Naive thymus-derived CD8-positive, alpha-beta T cell (primary cell): Measurements from ENCODE around the gene MRPS12. TPM values are rescaled to one million over a fixed set of nuclear protein-coding genes. Genes with fewer than 3 reads are reported as not detected.
A peak's percentile ranks its signal among the peaks of the same experiment; 100 is the strongest.
"Not testable (repeated sequence)": the region's sequence is repeated elsewhere in the genome, so short reads cannot be mapped to it uniquely, and the experiment has no call there.

Source experiments
- ATAC-seq, 2 donors: fragments of 150-1000 bp; cut with Tn5 transposase in 1 of 2; sonication (Bioruptor Pico), chemical (Tn5 transposase) in 1 of 2; 1 replicate in 1 of 2; 2 replicates in 1 of 2; pipeline ENCODE4 v1.10.0; 2021; ENCODE audit warnings: mild to moderate bottlenecking in 2 of 2, moderate library complexity in 2 of 2
- POLR2A ChIA-PET: fragments of 350-600 bp; sonication (Branson Sonifier 250); formaldehyde crosslinking; loops from one replicate; lab custom pipeline; 2021; ENCODE audit warnings: antibody characterized with exemption; lab: Charles Lee
- DNase-seq, 10 donors: peaks; one replicate each; pipeline versions ENCODE4 v3.0.0 to v3.0.0-alpha.2; 2020 to 2022
- H3K27ac Mint-ChIP-seq, 10 donors: one replicate each; pipeline ENCODE4 v1.8.0; 2020 to 2022; ENCODE audit warnings: mild to moderate bottlenecking in 10 of 10, mixed read lengths in 10 of 10, moderate library complexity in 4 of 10, inconsistent platforms in 1 of 10
- H3K27me3 Mint-ChIP-seq, 5 donors: one replicate each; pipeline ENCODE4 v1.8.0; 2021 to 2022; ENCODE audit warnings: mixed read lengths in 5 of 5
- H3K36me3 Mint-ChIP-seq, 3 donors: one replicate each; pipeline ENCODE4 v1.8.0; 2020 to 2022; ENCODE audit warnings: mixed read lengths in 3 of 3, mild to moderate bottlenecking in 2 of 3, inconsistent platforms in 1 of 3
- H3K4me1 Mint-ChIP-seq, 4 donors: one replicate each; pipeline ENCODE4 v1.8.0; 2021 to 2022; ENCODE audit warnings: mixed read lengths in 4 of 4
- H3K4me3 Mint-ChIP-seq, 10 donors: one replicate each; pipeline ENCODE4 v1.8.0; 2020 to 2022; ENCODE audit warnings: mild to moderate bottlenecking in 10 of 10, mixed read lengths in 10 of 10, moderate library complexity in 6 of 10, inconsistent platforms in 1 of 10
- H3K9me3 Mint-ChIP-seq, 9 donors: one replicate each; pipeline ENCODE4 v1.8.0; 2020 to 2022; ENCODE audit warnings: mixed read lengths in 9 of 9, mild to moderate bottlenecking in 3 of 9, inconsistent platforms in 1 of 9, moderate library complexity in 1 of 9
- polyA plus RNA-seq, 3 donors: library from polyadenylated mRNA; unstranded; fragments of 300-500 nt; fragmentation: Illumina TruSeq; gene quantifications; one replicate each; pipeline ENCODE4 v1.2.3, GENCODE V29; 2021
- total RNA-seq, 8 experiments: library from RNA in 2 of 8; stranded (reverse) in 2 of 8; gene quantifications; one replicate each; pipeline ENCODE4 v1.2.3 and lab custom pipeline; 2021 to 2026

Gene MRPS12
- total and polyA plus RNA-seq, 5 experiments from 2014 or later, result 25.6 to 87.7 (median 71.7) TPM

- H3K4me1 Mint-ChIP-seq, result peaks cover 2 to 27% (median 10%) of the 10 kb centered on the region in 4 donors
- H3K4me3 Mint-ChIP-seq, result peak overlapping the region in 1 of 10 donors; percentile 62
- no peaks in the 10 kb centered on the region for H3K27me3 Mint-ChIP-seq
- peak overlapping the region in 5 of 10 donors; percentile 43 to 94 (median 51) for H3K27ac Mint-ChIP-seq
- POLR2A ChIA-PET, result interaction anchor here (0.6 to 1.1 kb wide), 2 partner anchors 10 to 184 kb away, joined by 3 to 5 read pairs; no protein-coding TSS in a partner anchor
- DNase-seq (peak in 2 of 10 donors; percentile 6 to 52), ATAC-seq (no peak)
- H3K9me3 Mint-ChIP-seq, result no peaks in the 10 kb centered on the region
- peaks cover 5 to 52% (median 19%) of the 10 kb centered on the region in 3 donors for H3K36me3 Mint-ChIP-seq
Measured at GRCh38 chr19:38924388-38924787, 6.4 kb upstream of the MRPS12 start.

- ATAC-seq, result no peak
- Mint-ChIP-seq H3K27ac (peak overlapping the region in 7 of 10 donors; percentile 6 to 99 (median 51)), H3K9me3 (no peaks in the 10 kb centered on the region), H3K27me3 (no peaks in the 10 kb centered on the region), H3K36me3 (peaks cover 0 to 50% (median 16%) of the 10 kb centered on the region in 3 donors), H3K4me3 (peak overlapping the region in 6 of 10 donors; percentile 7 to 60 (median 27)), H3K4me1 (peaks cover 12 to 54% (median 40%) of the 10 kb centered on the region in 4 donors)
- POLR2A ChIA-PET, result no interaction called here
- peak in 1 of 10 donors; percentile 26 for DNase-seq
Measured at GRCh38 chr19:38928391-38929001, 2.2 kb upstream of the MRPS12 start.

GRCh38 chr19:38929929-38930775 lies 592 bp upstream of the MRPS12 start, which contains the start of gene SARS2:
TSS of gene SARS2 (minus strand) at chr19:38930763. CDS start at chr19:38930736, 27 bp downstream.
- DNase-seq (peak; percentile 88 to 100 (median 92)), ATAC-seq (peak; percentile 62 to 64)
- Mint-ChIP-seq H3K27me3 (no peaks in the 10 kb centered on the region), H3K4me1 (peaks cover 14 to 48% (median 42%) of the 10 kb centered on the region in 4 donors), H3K9me3 (peaks cover 0 to 7% (median 0%) of the 10 kb centered on the region in 9 donors), H3K27ac (peak within 1 kb of the TSS; percentile 95 to 100 (median 100)), H3K4me3 (peak within 1 kb of the TSS; percentile 96 to 99 (median 98)), H3K36me3 (peaks cover 0 to 47% (median 20%) of the 10 kb centered on the region in 3 donors)
- POLR2A ChIA-PET, result interaction anchor here (0.7 to 2.3 kb wide), 14 partner anchors 11 to 527 kb away, joined by 3 to 23 read pairs (median 6); partner anchors contain the start of genes EIF3K, FAM98C, HNRNPL and MAP4K1

GRCh38 chr19:38931521-38931793 lies 713 bp downstream of the MRPS12 start:
- Mint-ChIP-seq H3K4me3 (peak overlapping the region; percentile 96 to 99 (median 98)), H3K27ac (peak overlapping the region; percentile 95 to 100 (median 100)), H3K9me3 (peaks cover 0 to 15% (median 4%) of the 10 kb centered on the region in 9 donors), H3K4me1 (peaks cover 14 to 48% (median 40%) of the 10 kb centered on the region in 4 donors), H3K36me3 (peaks cover 0 to 36% (median 24%) of the 10 kb centered on the region in 3 donors), H3K27me3 (no peaks in the 10 kb centered on the region)
- POLR2A ChIA-PET, result interaction anchor here (1.1 to 2.3 kb wide), 4 partner anchors 31 to 528 kb away, joined by 3 to 12 read pairs (median 8); partner anchors contain the start of genes FAM98C, NFKBIB and SIRT2
- DNase-seq, result no peak
- no peak for ATAC-seq

- Mint-ChIP-seq H3K4me3 (peak overlapping the region; percentile 22 to 98 (median 49)), H3K27ac (peak overlapping the region in 6 of 10 donors; percentile 37 to 99 (median 64)), H3K9me3 (peaks cover 0 to 15% (median 4%) of the 10 kb centered on the region in 9 donors), H3K36me3 (peaks cover 0 to 35% (median 24%) of the 10 kb centered on the region in 3 donors), H3K27me3 (no peaks in the 10 kb centered on the region), H3K4me1 (peaks cover 14 to 48% (median 39%) of the 10 kb centered on the region in 4 donors)
- no peak for ATAC-seq
- POLR2A ChIA-PET, result interaction anchor here (0.6 to 1.1 kb wide), 6 partner anchors 9 to 601 kb away, joined by 3 to 9 read pairs (median 4); partner anchors contain the start of gene FAM98C
- peak in 5 of 10 donors; percentile 24 to 40 (median 30) for DNase-seq
Measured at GRCh38 chr19:38932425-38933179, 1.9 kb downstream of the MRPS12 start.

- no peak for DNase-seq
- POLR2A ChIA-PET, result interaction anchor here (0.6 to 1.5 kb wide), 5 partner anchors 9 to 315 kb away, joined by 3 to 4 read pairs (median 3); partner anchors contain the start of gene EIF3K
- peak overlapping the region in 1 of 10 donors; percentile 34 for H3K4me3 Mint-ChIP-seq
- peaks cover 0 to 15% (median 4%) of the 10 kb centered on the region in 9 donors for H3K9me3 Mint-ChIP-seq
- H3K36me3 Mint-ChIP-seq, result peaks cover 0 to 29% (median 24%) of the 10 kb centered on the region in 3 donors
- H3K27ac Mint-ChIP-seq, result peak overlapping the region in 1 of 10 donors; percentile 0
- no peak for ATAC-seq
- no peaks in the 10 kb centered on the region for H3K27me3 Mint-ChIP-seq
- peaks cover 13 to 46% (median 33%) of the 10 kb centered on the region in 4 donors for H3K4me1 Mint-ChIP-seq
Measured at GRCh38 chr19:38933544-38933943, 2.8 kb downstream of the MRPS12 start.

- peaks cover 7 to 12% (median 9%) of the 10 kb centered on the region in 4 donors for H3K4me1 Mint-ChIP-seq
- H3K9me3 Mint-ChIP-seq, result peaks cover 0 to 17% (median 4%) of the 10 kb centered on the region in 9 donors
- H3K4me3 Mint-ChIP-seq, result no peak overlapping the region
- POLR2A ChIA-PET, result interaction anchor here (1.4 kb wide), 1 partner anchor 10 kb away, joined by 5 read pairs; the partner anchor contains the start of genes MRPS12 and SARS2
- H3K36me3 Mint-ChIP-seq, result peaks cover 0 to 9% (median 4%) of the 10 kb centered on the region in 3 donors
- DNase-seq, result no peak
- H3K27ac Mint-ChIP-seq, result no peak overlapping the region
- peaks cover 0 to 7% (median 2%) of the 10 kb centered on the region in 5 donors for H3K27me3 Mint-ChIP-seq
- ATAC-seq, result no peak
Measured at GRCh38 chr19:38939957-38940356, 9.2 kb downstream of the MRPS12 start.

GRCh38 chr19:38941466-38941865 lies 10.7 kb downstream of the MRPS12 start:
- Mint-ChIP-seq H3K4me3 (peak overlapping the region in 2 of 10 donors; percentile 6 to 49), H3K27ac (peak overlapping the region in 1 of 10 donors; percentile 34), H3K4me1 (peaks cover 7 to 12% (median 9%) of the 10 kb centered on the region in 4 donors)
- H3K27me3 Mint-ChIP-seq, ATAC-seq, DNase-seq, H3K9me3 Mint-ChIP-seq, H3K36me3 Mint-ChIP-seq: not testable (repeated sequence)
- POLR2A ChIA-PET, result interaction anchor here (0.7 to 1.4 kb wide), 2 partner anchors 9 to 11 kb away, joined by 5 to 6 read pairs; partner anchors contain the start of genes MRPS12 and SARS2

- no peak overlapping the region for H3K27ac Mint-ChIP-seq
- H3K9me3 Mint-ChIP-seq, result peaks cover 0 to 8% (median 0%) of the 10 kb centered on the region in 9 donors
- peaks cover 0 to 7% (median 2%) of the 10 kb centered on the region in 5 donors for H3K27me3 Mint-ChIP-seq
- POLR2A ChIA-PET, result interaction anchor here (0.7 kb wide), 1 partner anchor 10 kb away, joined by 6 read pairs; no protein-coding TSS in a partner anchor
- ATAC-seq (no peak), DNase-seq (no peak)
- H3K36me3 Mint-ChIP-seq, result peaks cover 0 to 4% (median 0%) of the 10 kb centered on the region in 3 donors
- peaks cover 8 to 12% (median 9%) of the 10 kb centered on the region in 4 donors for H3K4me1 Mint-ChIP-seq
- H3K4me3 Mint-ChIP-seq, result peak overlapping the region in 2 of 10 donors; percentile 6 to 49
Measured at GRCh38 chr19:38941979-38942378, 11.2 kb downstream of the MRPS12 start.

GRCh38 chr19:38942471-38943181 lies 11.9 kb downstream of the MRPS12 start:
- H3K4me3 Mint-ChIP-seq, result no peak overlapping the region
- peaks cover 0 to 7% (median 4%) of the 10 kb centered on the region in 5 donors for H3K27me3 Mint-ChIP-seq
- DNase-seq, result no peak
- peaks cover 8 to 12% (median 9%) of the 10 kb centered on the region in 4 donors for H3K4me1 Mint-ChIP-seq
- peaks cover 0 to 4% (median 0%) of the 10 kb centered on the region in 3 donors for H3K36me3 Mint-ChIP-seq
- POLR2A ChIA-PET, result interaction anchor here (0.7 kb wide), 1 partner anchor 10 kb away, joined by 6 read pairs; no protein-coding TSS in a partner anchor
- no peak for ATAC-seq
- peaks cover 0 to 8% (median 0%) of the 10 kb centered on the region in 9 donors for H3K9me3 Mint-ChIP-seq
- no peak overlapping the region for H3K27ac Mint-ChIP-seq
